Panc1 (cell line): ENCODE results near the gene TMEM126B. TPM values are rescaled to one million over a fixed set of nuclear protein-coding genes. Genes with fewer than 3 reads are reported as not detected.
A peak's percentile ranks its signal among the peaks of the same experiment; 100 is the strongest.

Source experiments
- ATAC-seq: fragments of 200-7000 bp; cut with Tn5 transposase; 2 replicates; pipeline ENCODE4 v1.9.1; 2020; ENCODE audit warnings: mild to moderate bottlenecking, moderate library complexity
- BruUV-seq: library from RNA; stranded (reverse); fragments of 400-500 nt; replicated peaks from 2 replicates; lab custom pipeline; 2021; lab: Mats Ljungman, UMichigan
- CTCF ChIA-PET: fragments of 300-600 bp; sonication (Branson Sonifier 250); formaldehyde crosslinking; loops from one replicate; lab custom pipeline; 2022; ENCODE audit warnings: antibody characterized with exemption; lab: Charles Lee
- POLR2A ChIA-PET: fragments of 300-600 bp; sonication (Branson Sonifier 250); formaldehyde crosslinking; loops from one replicate; lab custom pipeline; 2022; ENCODE audit warnings: antibody characterized with exemption; lab: Charles Lee
- DNase-seq: peaks from one replicate; pipeline ENCODE4 v3.0.0-alpha.2; 2010; ENCODE audit warnings: low read depth, low spot score
- H3K27ac ChIP-seq: 2 replicates; pipeline ENCODE4 v1.5.1; 2011; ENCODE audit warnings: mild to moderate bottlenecking, low read length, inconsistent platforms
- H3K27me3 ChIP-seq: fragments of 200-500 bp; sonication (Bioruptor generic); 2 replicates; pipeline ENCODE4 v1.6.0; 2014; ENCODE audit warnings: low read length, inconsistent platforms; ENCODE audit not compliant: control insufficient read depth, insufficient read depth
- H3K36me3 ChIP-seq: fragments of 200-500 bp; sonication (Bioruptor generic); 2 replicates; pipeline ENCODE4 v1.5.1; 2014; ENCODE audit warnings: inconsistent platforms, mild to moderate bottlenecking, low read length, moderate library complexity; ENCODE audit not compliant: control insufficient read depth, insufficient read depth
- H3K4me1 ChIP-seq: 2 replicates; pipeline ENCODE4 v1.5.1; 2011; ENCODE audit warnings: inconsistent platforms, mild to moderate bottlenecking, low read length, moderate library complexity; ENCODE audit not compliant: control insufficient read depth, insufficient read depth
- H3K4me3 ChIP-seq, 2 experiments: 2 replicates each; pipeline ENCODE4 v1.5.1; 2011 to 2012; ENCODE audit warnings: low read depth in 2 of 2, low read length in 2 of 2, mild to moderate bottlenecking in 2 of 2, inconsistent platforms in 1 of 2, moderate library complexity in 1 of 2
- H3K9me3 ChIP-seq: fragments of 200-500 bp; sonication (Bioruptor generic); 2 replicates; pipeline ENCODE4 v1.5.1; 2014; ENCODE audit warnings: low read depth, mild to moderate bottlenecking, inconsistent platforms, low read length, moderate library complexity; ENCODE audit not compliant: control insufficient read depth, insufficient read depth
- POLR2AphosphoS5 ChIP-seq: IDR thresholded peaks from 2 replicates; pipeline ENCODE4 v1.6.1; 2012; ENCODE audit warnings: mild to moderate bottlenecking, low read depth, low read length, moderate library complexity
- SIN3A ChIP-seq: IDR thresholded peaks from 2 replicates; pipeline ENCODE4 v1.6.1; 2012; ENCODE audit warnings: low read depth, mild to moderate bottlenecking, low read length, moderate library complexity, borderline replicate concordance; ENCODE audit not compliant: insufficient read depth
- TCF7L2 ChIP-seq: IDR thresholded peaks from 2 replicates; pipeline ENCODE4 v1.6.1; 2011; ENCODE audit warnings: mild to moderate bottlenecking, low read depth, low read length, inconsistent platforms
- in situ Hi-C: cut with HindIII; loops from 2 replicates; pipeline ENCODE4 v1.10.0; 2016; ENCODE audit warnings: low sequenced_read_pairs, low pct_unique_long_range_greater_than_20kb
- intact Hi-C: fragments of 100-400 bp; cut with micrococcal nuclease; formaldehyde crosslinking; loops from one replicate; pipeline ENCODE4 v1.10.0; 2022; ENCODE audit not compliant: unreplicated experiment
- total RNA-seq: library from RNA; stranded (reverse); gene quantifications from one replicate; pipeline ENCODE4 v1.2.1, GENCODE V29; 2021; ENCODE audit not compliant: unreplicated experiment
- TF ChIP-seq, protein P1 (sequence below): fragments of 450-650 bp; IDR thresholded peaks from 2 replicates; pipeline ENCODE4 v1.5.1; 2017; ENCODE audit warnings: mild to moderate bottlenecking
- TF ChIP-seq, protein P2 (sequence below), 2 experiments: IDR thresholded peaks; 2 replicates each; pipeline ENCODE4 v1.6.1; 2011 to 2012; ENCODE audit warnings: low read depth in 2 of 2, control low read depth in 1 of 2, low read length in 1 of 2, mild to moderate bottlenecking in 1 of 2, moderate library complexity in 1 of 2; ENCODE audit not compliant: insufficient read depth in 1 of 2

Gene TMEM126B
- total RNA-seq, 1 experiment from 2014 or later = 106 TPM

GRCh38 chr11:85627332-85627997 lies 928 bp upstream of the TMEM126B start, which contains the start of gene DLG2:
Gene DLG2, minus strand, starts transcription at chr11:85627344.
- no peak for DNase-seq
- peak; percentile 5 for ATAC-seq
- CTCF ChIA-PET = no interaction called here

DNA sequence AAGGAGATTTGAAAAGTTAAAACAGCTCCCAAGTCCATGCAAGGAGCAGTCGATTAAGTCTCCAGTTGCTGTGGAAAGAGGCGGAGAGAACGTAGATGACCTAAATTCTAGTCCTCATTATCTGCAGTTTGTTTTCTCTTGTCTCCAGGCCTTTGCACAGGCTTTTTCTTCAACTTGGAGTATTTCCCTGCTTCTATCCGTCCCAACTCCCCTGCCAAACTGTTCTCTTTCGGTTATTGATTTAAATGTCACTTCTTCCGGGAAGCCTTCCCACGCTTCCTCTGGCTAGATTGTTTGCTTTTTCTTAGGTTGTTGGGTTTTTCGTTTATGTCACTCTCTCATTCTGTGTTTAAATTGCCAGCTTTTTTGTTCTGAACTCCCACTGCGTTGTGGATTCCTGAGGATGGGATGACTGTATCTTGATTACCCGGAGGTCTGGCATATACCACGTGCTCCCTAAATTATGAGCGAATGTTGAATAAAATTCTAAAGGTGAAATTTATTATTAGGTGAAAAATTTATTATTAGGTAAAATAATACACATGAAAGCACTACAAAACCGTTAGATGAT lies 463 bp downstream of the TMEM126B start:
- Histone ChIP-seq H3K27ac (peak overlapping the region; percentile 96), H3K36me3 (peaks cover 5% of the 10 kb centered on the region), H3K9me3 (no peaks in the 10 kb centered on the region), H3K4me3 (peak overlapping the region; percentile 88 to 98), H3K27me3 (no peaks in the 10 kb centered on the region), H3K4me1 (peaks cover 34% of the 10 kb centered on the region)
- TF ChIP-seq, protein P1, sequence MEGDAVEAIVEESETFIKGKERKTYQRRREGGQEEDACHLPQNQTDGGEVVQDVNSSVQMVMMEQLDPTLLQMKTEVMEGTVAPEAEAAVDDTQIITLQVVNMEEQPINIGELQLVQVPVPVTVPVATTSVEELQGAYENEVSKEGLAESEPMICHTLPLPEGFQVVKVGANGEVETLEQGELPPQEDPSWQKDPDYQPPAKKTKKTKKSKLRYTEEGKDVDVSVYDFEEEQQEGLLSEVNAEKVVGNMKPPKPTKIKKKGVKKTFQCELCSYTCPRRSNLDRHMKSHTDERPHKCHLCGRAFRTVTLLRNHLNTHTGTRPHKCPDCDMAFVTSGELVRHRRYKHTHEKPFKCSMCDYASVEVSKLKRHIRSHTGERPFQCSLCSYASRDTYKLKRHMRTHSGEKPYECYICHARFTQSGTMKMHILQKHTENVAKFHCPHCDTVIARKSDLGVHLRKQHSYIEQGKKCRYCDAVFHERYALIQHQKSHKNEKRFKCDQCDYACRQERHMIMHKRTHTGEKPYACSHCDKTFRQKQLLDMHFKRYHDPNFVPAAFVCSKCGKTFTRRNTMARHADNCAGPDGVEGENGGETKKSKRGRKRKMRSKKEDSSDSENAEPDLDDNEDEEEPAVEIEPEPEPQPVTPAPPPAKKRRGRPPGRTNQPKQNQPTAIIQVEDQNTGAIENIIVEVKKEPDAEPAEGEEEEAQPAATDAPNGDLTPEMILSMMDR = no peak
- TF ChIP-seq, protein P2, sequence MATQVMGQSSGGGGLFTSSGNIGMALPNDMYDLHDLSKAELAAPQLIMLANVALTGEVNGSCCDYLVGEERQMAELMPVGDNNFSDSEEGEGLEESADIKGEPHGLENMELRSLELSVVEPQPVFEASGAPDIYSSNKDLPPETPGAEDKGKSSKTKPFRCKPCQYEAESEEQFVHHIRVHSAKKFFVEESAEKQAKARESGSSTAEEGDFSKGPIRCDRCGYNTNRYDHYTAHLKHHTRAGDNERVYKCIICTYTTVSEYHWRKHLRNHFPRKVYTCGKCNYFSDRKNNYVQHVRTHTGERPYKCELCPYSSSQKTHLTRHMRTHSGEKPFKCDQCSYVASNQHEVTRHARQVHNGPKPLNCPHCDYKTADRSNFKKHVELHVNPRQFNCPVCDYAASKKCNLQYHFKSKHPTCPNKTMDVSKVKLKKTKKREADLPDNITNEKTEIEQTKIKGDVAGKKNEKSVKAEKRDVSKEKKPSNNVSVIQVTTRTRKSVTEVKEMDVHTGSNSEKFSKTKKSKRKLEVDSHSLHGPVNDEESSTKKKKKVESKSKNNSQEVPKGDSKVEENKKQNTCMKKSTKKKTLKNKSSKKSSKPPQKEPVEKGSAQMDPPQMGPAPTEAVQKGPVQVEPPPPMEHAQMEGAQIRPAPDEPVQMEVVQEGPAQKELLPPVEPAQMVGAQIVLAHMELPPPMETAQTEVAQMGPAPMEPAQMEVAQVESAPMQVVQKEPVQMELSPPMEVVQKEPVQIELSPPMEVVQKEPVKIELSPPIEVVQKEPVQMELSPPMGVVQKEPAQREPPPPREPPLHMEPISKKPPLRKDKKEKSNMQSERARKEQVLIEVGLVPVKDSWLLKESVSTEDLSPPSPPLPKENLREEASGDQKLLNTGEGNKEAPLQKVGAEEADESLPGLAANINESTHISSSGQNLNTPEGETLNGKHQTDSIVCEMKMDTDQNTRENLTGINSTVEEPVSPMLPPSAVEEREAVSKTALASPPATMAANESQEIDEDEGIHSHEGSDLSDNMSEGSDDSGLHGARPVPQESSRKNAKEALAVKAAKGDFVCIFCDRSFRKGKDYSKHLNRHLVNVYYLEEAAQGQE (IDR thresholded peaks at IDR 0.05; ENCODE audit: insufficient read depth in 1 of 2, low read depth in 2 of 2, low read length in 1 of 2) = no peak
- 0 out of 2 replicates have a peak, but pooled peaks have one; percentile 74 for TF ChIP-seq SIN3A
- CTCF ChIA-PET = interaction anchor here (0.6 kb wide), 1 partner anchor 36 kb away, joined by 3 read pairs; the partner anchor contains the start of gene CREBZF
- POLR2A ChIA-PET = no interaction called here
- intact Hi-C loops (loop anchor here (5.0 kb wide), 2 partner anchors 33 to 48 kb away; no protein-coding TSS in a partner anchor), in situ Hi-C loops (no loop called here)
- DNase-seq = no peak
- peak; percentile 23 for ATAC-seq
- BruUV-seq = TSS peak; percentile 82

More at GRCh38 chr11:85627332-85627997, 928 bp upstream of the TMEM126B start, which contains the start of gene DLG2:
- intact Hi-C loops (loop anchor here (5.0 kb wide), 2 partner anchors 35 to 50 kb away; no protein-coding TSS in a partner anchor), in situ Hi-C loops (no loop called here)
- H3K4me1 ChIP-seq = peaks cover 34% of the 10 kb centered on the region
- POLR2A ChIA-PET = interaction anchor here (1.1 kb wide), 1 partner anchor 20 kb away, joined by 3 read pairs; the partner anchor contains the start of gene TMEM126A
- no peaks in the 10 kb centered on the region for H3K9me3 ChIP-seq
- peak within 1 kb of the TSS; percentile 88 to 98 for H3K4me3 ChIP-seq
- peak within 1 kb of the TSS; percentile 96 for H3K27ac ChIP-seq
- TF ChIP-seq, protein P1 = no peak
- TF ChIP-seq TCF7L2 (no peak), POLR2AphosphoS5 (no peak), SIN3A (no peak)
- TF ChIP-seq, protein P2 (IDR thresholded peaks at IDR 0.05; ENCODE audit: insufficient read depth in 1 of 2, low read depth in 2 of 2, low read length in 1 of 2) = no peak
- H3K36me3 ChIP-seq = peaks cover 5% of the 10 kb centered on the region
- H3K27me3 ChIP-seq = no peaks in the 10 kb centered on the region
- BruUV-seq = TSS peak; percentile 77
